Liver (tissue), 9 donors: Measurements from ENCODE around the gene TP73. TPM values are rescaled to one million over a fixed set of nuclear protein-coding genes. Genes with fewer than 3 reads are reported as not detected.

ENCODE experiments used
- DNase-seq: peaks from one replicate; pipeline ENCODE4 v3.0.0-alpha.2; 2017; ENCODE audit warnings: low spot score
- H3K27ac ChIP-seq, 2 donors: one replicate each; pipeline ENCODE4 v1.7.0; 2013; ENCODE audit warnings: inconsistent platforms in 2 of 2, low read length in 2 of 2, control low read depth in 1 of 2, low read depth in 1 of 2, mild to moderate bottlenecking in 1 of 2
- H3K27me3 ChIP-seq, 4 donors: one replicate each; pipeline versions ENCODE4 v1.6.1 to v1.7.0; 2013; ENCODE audit warnings: low read length in 3 of 4, inconsistent platforms in 1 of 4, mild to moderate bottlenecking in 1 of 4, moderate library complexity in 1 of 4; ENCODE audit not compliant: control insufficient read depth in 4 of 4, insufficient read depth in 4 of 4
- H3K36me3 ChIP-seq, 4 donors: one replicate each; pipeline versions ENCODE4 v1.6.1 to v1.7.0; 2013; ENCODE audit warnings: low read length in 3 of 4, mild to moderate bottlenecking in 3 of 4, low read depth in 1 of 4, moderate library complexity in 1 of 4; ENCODE audit not compliant: control insufficient read depth in 4 of 4, insufficient read depth in 3 of 4
- H3K4me1 ChIP-seq, 4 donors: one replicate each; pipeline versions ENCODE4 v1.6.1 to v1.7.0; 2013; ENCODE audit warnings: low read length in 3 of 4, mild to moderate bottlenecking in 3 of 4, moderate library complexity in 1 of 4; ENCODE audit not compliant: control insufficient read depth in 4 of 4, insufficient read depth in 4 of 4
- H3K4me3 ChIP-seq, 3 donors: one replicate each; pipeline versions ENCODE4 v1.6.1 to v1.7.0; 2013; ENCODE audit warnings: low read length in 3 of 3, control low read depth in 1 of 3, low read depth in 1 of 3, mild to moderate bottlenecking in 1 of 3
- H3K9ac ChIP-seq, 2 donors: one replicate each; pipeline ENCODE4 v1.7.0; 2013; ENCODE audit warnings: low read length in 2 of 2, mild to moderate bottlenecking in 2 of 2, moderate library complexity in 2 of 2, control low read depth in 1 of 2, low read depth in 1 of 2
- H3K9me3 ChIP-seq, 4 donors: one replicate each; pipeline versions ENCODE4 v1.6.1 to v1.7.0; 2013; ENCODE audit warnings: low read length in 3 of 4; ENCODE audit not compliant: control insufficient read depth in 4 of 4
- ATF3 ChIP-seq: IDR thresholded peaks from 2 replicates; pipeline ENCODE4 v1.6.1; 2016; ENCODE audit warnings: antibody characterized with exemption
- CTCF ChIP-seq: fragments of 150-350 bp; IDR thresholded peaks from 2 replicates; pipeline ENCODE4 v1.5.1; 2017; ENCODE audit warnings: improper control_type of control experiment, low read depth, low read length; ENCODE audit not compliant: missing input control
- EGR1 ChIP-seq, 2 donors: IDR thresholded peaks; 2 replicates each; pipeline ENCODE4 v1.6.1; 2016 to 2018; ENCODE audit warnings: antibody characterized with exemption in 2 of 2, low read depth in 2 of 2
- FOXA1 ChIP-seq: IDR thresholded peaks from 2 replicates; pipeline ENCODE4 v1.6.1; 2016; ENCODE audit warnings: antibody characterized with exemption
- FOXA2 ChIP-seq: IDR thresholded peaks from 2 replicates; pipeline ENCODE4 v1.6.1; 2016; ENCODE audit warnings: antibody characterized with exemption
- GABPA ChIP-seq, 2 donors: IDR thresholded peaks in 1 of 2; conservative IDR thresholded peaks in 1 of 2; 2 replicates each; pipeline ENCODE4 v1.6.1; 2016; ENCODE audit warnings: antibody characterized with exemption in 2 of 2, mild to moderate bottlenecking in 1 of 2, moderate library complexity in 1 of 2
- HNF4A ChIP-seq, 2 donors: conservative IDR thresholded peaks; 2 replicates each; pipeline ENCODE4 v1.6.1; 2016; ENCODE audit warnings: antibody characterized with exemption in 2 of 2, mild to moderate bottlenecking in 2 of 2
- HNF4G ChIP-seq: IDR thresholded peaks from 2 replicates; pipeline ENCODE4 v1.6.1; 2016; ENCODE audit warnings: antibody characterized with exemption
- JUND ChIP-seq, 2 donors: IDR thresholded peaks; 2 replicates each; pipeline ENCODE4 v1.6.1; 2016; ENCODE audit warnings: antibody characterized with exemption in 2 of 2
- MAX ChIP-seq: IDR thresholded peaks from 2 replicates; pipeline ENCODE4 v1.6.1; 2016; ENCODE audit warnings: antibody characterized with exemption
- NR2F2 ChIP-seq: IDR thresholded peaks from 2 replicates; pipeline ENCODE4 v1.6.1; 2016; ENCODE audit warnings: antibody characterized with exemption
- RAD21 ChIP-seq, 2 donors: IDR thresholded peaks; 2 replicates each; pipeline ENCODE4 v1.6.1; 2016; ENCODE audit warnings: antibody characterized with exemption in 2 of 2, mild to moderate bottlenecking in 2 of 2
- RXRA ChIP-seq, 2 donors: IDR thresholded peaks; 2 replicates each; pipeline ENCODE4 v1.6.1; 2017 to 2018; ENCODE audit warnings: antibody characterized with exemption in 2 of 2, mild to moderate bottlenecking in 1 of 2
- SP1 ChIP-seq: IDR thresholded peaks from 2 replicates; pipeline ENCODE4 v1.6.1; 2018; ENCODE audit warnings: antibody characterized with exemption, mild to moderate bottlenecking
- ZBTB33 ChIP-seq: IDR thresholded peaks from 2 replicates; pipeline ENCODE4 v1.6.1; 2016; ENCODE audit warnings: antibody characterized with exemption
- WGBS: extraction: QIAGEN DNeasy Blood & Tissue Kit; methylation state at CpG from one replicate; pipeline ENCODE4 v1.1.7; 2013; 5-methylcytosine and 5-hydroxymethylcytosine counted together
- polyA plus RNA-seq, 2 donors: library from polyadenylated mRNA; stranded (reverse) in 1 of 2; unstranded in 1 of 2; fragments of 200-250 nt in 1 of 2; fragments of >200 nt in 1 of 2; fragmentation: Nextera tagmentation in 1 of 2; extraction: Ambion mirVana in 1 of 2; gene quantifications; one replicate each; pipeline versions ENCODE4 v1.2.1 to v1.2.3, GENCODE V29; 2013 to 2015
- total RNA-seq, 2 donors: library from RNA; depleted of rRNA; stranded (reverse); fragments of >200 nt; gene quantifications; one replicate each; pipeline ENCODE4 v1.2.3, GENCODE V29; 2014
- TF ChIP-seq, protein P1 (sequence below): IDR thresholded peaks from 2 replicates; pipeline ENCODE4 v1.6.1; 2016; ENCODE audit warnings: antibody characterized with exemption, mild to moderate bottlenecking
- donor health status: healthy.
- donor health status: healthy.
- donor health status: healthy.
- donor health status: healthy.
- donor health status: healthy.

TP73 gene
- total and polyA plus RNA-seq, 4 donors, result 0.08 to 0.29 (median 0.18) TPM

DNA sequence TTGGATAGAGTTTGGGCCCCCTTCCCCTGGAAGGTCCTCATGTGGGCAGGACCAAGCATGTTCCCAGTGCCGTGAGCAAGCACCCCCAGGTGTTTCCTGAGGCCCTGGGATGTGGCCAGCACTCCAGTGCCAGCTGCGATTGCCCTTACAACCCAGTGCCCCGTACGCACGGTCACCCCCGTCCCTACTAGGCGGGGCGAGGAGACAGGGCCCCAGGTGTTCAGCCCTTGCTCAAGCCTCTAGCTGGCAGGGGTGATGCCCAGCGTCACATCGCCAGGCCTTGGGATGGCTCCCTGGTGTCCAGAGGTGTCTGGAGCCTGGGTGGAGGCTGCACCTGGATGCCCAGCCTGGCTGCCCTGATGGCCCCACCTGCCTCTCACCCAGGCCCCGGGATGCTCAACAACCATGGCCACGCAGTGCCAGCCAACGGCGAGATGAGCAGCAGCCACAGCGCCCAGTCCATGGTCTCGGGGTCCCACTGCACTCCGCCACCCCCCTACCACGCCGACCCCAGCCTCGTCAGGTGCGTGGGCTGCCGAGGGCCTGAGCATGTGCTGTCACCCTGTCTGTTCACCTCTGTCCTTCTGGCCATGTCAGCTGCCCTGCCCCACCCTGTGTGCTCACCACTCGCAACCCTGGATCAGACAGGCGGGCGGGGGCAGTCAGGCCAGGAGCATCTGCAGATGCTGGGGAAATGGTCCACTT lies 78.4 kb downstream of the TP73 start:
- Histone ChIP-seq H3K4me3 (no peak overlapping the region), H3K27me3 (no peaks in the 10 kb centered on the region), H3K9ac (no peak overlapping the region), H3K36me3 (peaks cover 0 to 1% (median 0%) of the 10 kb centered on the region in 4 donors), H3K4me1 (peaks cover 1 to 14% (median 10%) of the 10 kb centered on the region in 4 donors), H3K27ac (no peak overlapping the region), H3K9me3 (no peaks in the 10 kb centered on the region)
- WGBS, result 83% methylated on average over 25 of the region's 25 CpGs
- DNase-seq, result no peak
- TF ChIP-seq SP1 (no peak), FOXA2 (no peak), JUND (IDR thresholded peaks at IDR 0.05) (no peak), CTCF (no peak), NR2F2 (no peak), ATF3 (no peak), HNF4G (no peak), EGR1 (IDR thresholded peaks at IDR 0.05; ENCODE audit: low read depth in 2 of 2) (no peak), HNF4A (conservative IDR thresholded peaks at IDR 0.05) (no peak), RXRA (IDR thresholded peaks at IDR 0.05) (no peak), FOXA1 (no peak), RAD21 (IDR thresholded peaks at IDR 0.05) (no peak), GABPA (IDR thresholded peaks at IDR 0.05 in 1 of 2, conservative IDR thresholded peaks at IDR 0.05 in 1 of 2) (no peak), ZBTB33 (no peak), MAX (no peak)
- TF ChIP-seq, protein P1, sequence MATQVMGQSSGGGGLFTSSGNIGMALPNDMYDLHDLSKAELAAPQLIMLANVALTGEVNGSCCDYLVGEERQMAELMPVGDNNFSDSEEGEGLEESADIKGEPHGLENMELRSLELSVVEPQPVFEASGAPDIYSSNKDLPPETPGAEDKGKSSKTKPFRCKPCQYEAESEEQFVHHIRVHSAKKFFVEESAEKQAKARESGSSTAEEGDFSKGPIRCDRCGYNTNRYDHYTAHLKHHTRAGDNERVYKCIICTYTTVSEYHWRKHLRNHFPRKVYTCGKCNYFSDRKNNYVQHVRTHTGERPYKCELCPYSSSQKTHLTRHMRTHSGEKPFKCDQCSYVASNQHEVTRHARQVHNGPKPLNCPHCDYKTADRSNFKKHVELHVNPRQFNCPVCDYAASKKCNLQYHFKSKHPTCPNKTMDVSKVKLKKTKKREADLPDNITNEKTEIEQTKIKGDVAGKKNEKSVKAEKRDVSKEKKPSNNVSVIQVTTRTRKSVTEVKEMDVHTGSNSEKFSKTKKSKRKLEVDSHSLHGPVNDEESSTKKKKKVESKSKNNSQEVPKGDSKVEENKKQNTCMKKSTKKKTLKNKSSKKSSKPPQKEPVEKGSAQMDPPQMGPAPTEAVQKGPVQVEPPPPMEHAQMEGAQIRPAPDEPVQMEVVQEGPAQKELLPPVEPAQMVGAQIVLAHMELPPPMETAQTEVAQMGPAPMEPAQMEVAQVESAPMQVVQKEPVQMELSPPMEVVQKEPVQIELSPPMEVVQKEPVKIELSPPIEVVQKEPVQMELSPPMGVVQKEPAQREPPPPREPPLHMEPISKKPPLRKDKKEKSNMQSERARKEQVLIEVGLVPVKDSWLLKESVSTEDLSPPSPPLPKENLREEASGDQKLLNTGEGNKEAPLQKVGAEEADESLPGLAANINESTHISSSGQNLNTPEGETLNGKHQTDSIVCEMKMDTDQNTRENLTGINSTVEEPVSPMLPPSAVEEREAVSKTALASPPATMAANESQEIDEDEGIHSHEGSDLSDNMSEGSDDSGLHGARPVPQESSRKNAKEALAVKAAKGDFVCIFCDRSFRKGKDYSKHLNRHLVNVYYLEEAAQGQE, result no peak
